Thymus (tissue), 11 donors: ENCODE measurements around the gene VTI1A. TPM values are rescaled to one million over a fixed set of nuclear protein-coding genes. Genes with fewer than 3 reads are reported as not detected.

Experiments used
- DNase-seq, 9 donors: peaks; one replicate each; pipeline ENCODE4 v3.0.0-alpha.2; 2013; ENCODE audit warnings: low spot score in 9 of 9, low read depth in 6 of 9, missing footprints in 1 of 9
- H3K27ac ChIP-seq, 2 donors: one replicate each; pipeline ENCODE4 v1.5.1; 2013; ENCODE audit warnings: control low read depth in 1 of 2, low read depth in 1 of 2, low read length in 1 of 2, mild to moderate bottlenecking in 1 of 2, moderate library complexity in 1 of 2
- H3K27me3 ChIP-seq, 2 donors: one replicate each; pipeline ENCODE4 v1.5.1; 2013; ENCODE audit warnings: low read length in 1 of 2; ENCODE audit not compliant: control insufficient read depth in 2 of 2, insufficient read depth in 1 of 2
- H3K36me3 ChIP-seq, 2 donors: one replicate each; pipeline ENCODE4 v1.5.1; 2013; ENCODE audit warnings: low read length in 1 of 2, mild to moderate bottlenecking in 1 of 2, moderate library complexity in 1 of 2; ENCODE audit not compliant: control insufficient read depth in 2 of 2, insufficient read depth in 2 of 2
- H3K4me1 ChIP-seq, 2 donors: one replicate each; pipeline ENCODE4 v1.5.1; 2013; ENCODE audit warnings: low read length in 2 of 2; ENCODE audit not compliant: control insufficient read depth in 2 of 2, insufficient read depth in 2 of 2
- H3K4me3 ChIP-seq, 2 donors: one replicate each; pipeline ENCODE4 v1.5.1; 2013; ENCODE audit warnings: low read length in 2 of 2, control low read depth in 1 of 2, mild to moderate bottlenecking in 1 of 2
- H3K9me3 ChIP-seq, 2 donors: one replicate each; pipeline ENCODE4 v1.5.1; 2013; ENCODE audit warnings: low read length in 1 of 2, mild to moderate bottlenecking in 1 of 2; ENCODE audit not compliant: control insufficient read depth in 2 of 2, insufficient read depth in 1 of 2
- WGBS: extraction: QIAGEN DNeasy Blood & Tissue Kit; methylation state at CpG from one replicate; pipeline ENCODE4 v1.1.7; 2013; 5-methylcytosine and 5-hydroxymethylcytosine counted together
- polyA plus RNA-seq: library from polyadenylated mRNA; stranded (reverse); fragments of 200-250 nt; gene quantifications from one replicate; pipeline ENCODE4 v1.2.3, GENCODE V29; 2013
- total RNA-seq: library from RNA; stranded (reverse); fragments of 120-200 nt; gene quantifications from one replicate; pipeline ENCODE4 v1.2.4, GENCODE V29; 2013
- donor health status: healthy.

The VTI1A gene
- total and polyA plus RNA-seq, 2 donors = 15.9 to 27.0 TPM

- H3K27ac ChIP-seq = no peak overlapping the region
- peaks cover 0 to 14% of the 10 kb centered on the region in 2 donors for H3K4me1 ChIP-seq
- no peaks in the 10 kb centered on the region for H3K9me3 ChIP-seq
- no peaks in the 10 kb centered on the region for H3K27me3 ChIP-seq
- no peak overlapping the region for H3K4me3 ChIP-seq
- WGBS = 89% methylated on average over 15 of the region's 15 CpGs
- H3K36me3 ChIP-seq = no peaks in the 10 kb centered on the region
- no peak for DNase-seq
Measured at GRCh38 chr10:112838784-112839481, 391.9 kb downstream of the VTI1A start.

- no peak overlapping the region for H3K27ac ChIP-seq
- WGBS = 98% methylated on average over 5 of the region's 5 CpGs
- no peaks in the 10 kb centered on the region for H3K36me3 ChIP-seq
- peaks cover 0 to under 1% of the 10 kb centered on the region in 2 donors for H3K9me3 ChIP-seq
- H3K4me3 ChIP-seq = no peak overlapping the region
- peaks cover 0 to 5% of the 10 kb centered on the region in 2 donors for H3K4me1 ChIP-seq
- DNase-seq = no peak
- no peaks in the 10 kb centered on the region for H3K27me3 ChIP-seq
Measured at GRCh38 chr10:112839928-112840654, 393.1 kb downstream of the VTI1A start.

- Histone ChIP-seq H3K27me3 (no peaks in the 10 kb centered on the region), H3K4me1 (peaks cover 0 to 4% of the 10 kb centered on the region in 2 donors), H3K36me3 (no peaks in the 10 kb centered on the region), H3K27ac (no peak overlapping the region), H3K9me3 (peaks cover 1 to 12% of the 10 kb centered on the region in 2 donors), H3K4me3 (no peak overlapping the region)
- no peak for DNase-seq
- WGBS = 99% methylated on average over 7 of the region's 7 CpGs
Measured at GRCh38 chr10:112841549-112841948, 394.5 kb downstream of the VTI1A start.

- Histone ChIP-seq H3K27ac (no peak overlapping the region), H3K4me3 (no peak overlapping the region), H3K4me1 (peaks cover 0 to 4% of the 10 kb centered on the region in 2 donors), H3K36me3 (no peaks in the 10 kb centered on the region), H3K27me3 (no peaks in the 10 kb centered on the region), H3K9me3 (peaks cover 1 to 20% of the 10 kb centered on the region in 2 donors)
- no peak for DNase-seq
- WGBS = 92% methylated on average over 3 of the region's 3 CpGs
Measured at GRCh38 chr10:112842832-112843360, 395.9 kb downstream of the VTI1A start.

- peaks cover 2 to 25% of the 10 kb centered on the region in 2 donors for H3K9me3 ChIP-seq
- H3K4me3 ChIP-seq = no peak overlapping the region
- H3K27ac ChIP-seq = no peak overlapping the region
- H3K27me3 ChIP-seq = no peaks in the 10 kb centered on the region
- 67% methylated on average over 3 of the region's 3 CpGs for WGBS
- no peaks in the 10 kb centered on the region for H3K36me3 ChIP-seq
- DNase-seq = no peak
- peaks cover 0 to 4% of the 10 kb centered on the region in 2 donors for H3K4me1 ChIP-seq
Measured at GRCh38 chr10:112843623-112844022, 396.6 kb downstream of the VTI1A start.

- no peak for DNase-seq
Measured at GRCh38 chr10:112844681-112845544, 397.9 kb downstream of the VTI1A start.

GRCh38 chr10:112847778-112848177 is 400.8 kb downstream of the VTI1A start:
- 98% methylated on average over 2 of the region's 2 CpGs for WGBS

More at GRCh38 chr10:112844681-112845544, 397.9 kb downstream of the VTI1A start:
- peaks cover 2 to 25% of the 10 kb centered on the region in 2 donors for H3K9me3 ChIP-seq
- H3K27ac ChIP-seq = no peak overlapping the region
- no peaks in the 10 kb centered on the region for H3K4me1 ChIP-seq
- H3K36me3 ChIP-seq = no peaks in the 10 kb centered on the region
- H3K4me3 ChIP-seq = no peak overlapping the region
- H3K27me3 ChIP-seq = no peaks in the 10 kb centered on the region
- 98% methylated on average over 27 of the region's 27 CpGs for WGBS

GRCh38 chr10:112848228-112848627 is 401.2 kb downstream of the VTI1A start:
- no peaks in the 10 kb centered on the region for H3K27me3 ChIP-seq
- H3K9me3 ChIP-seq = peaks cover 2 to 25% of the 10 kb centered on the region in 2 donors
- H3K27ac ChIP-seq = no peak overlapping the region
- 97% methylated on average over 2 of the region's 2 CpGs for WGBS
- H3K4me1 ChIP-seq = no peaks in the 10 kb centered on the region
- H3K36me3 ChIP-seq = no peaks in the 10 kb centered on the region
- no peak overlapping the region for H3K4me3 ChIP-seq
- DNase-seq = no peak

More at GRCh38 chr10:112847778-112848177, 400.8 kb downstream of the VTI1A start:
- no peak overlapping the region for H3K4me3 ChIP-seq
- peaks cover 2 to 25% of the 10 kb centered on the region in 2 donors for H3K9me3 ChIP-seq
- H3K36me3 ChIP-seq = no peaks in the 10 kb centered on the region
- no peak overlapping the region for H3K27ac ChIP-seq
- H3K4me1 ChIP-seq = no peaks in the 10 kb centered on the region
- DNase-seq = no peak
- no peaks in the 10 kb centered on the region for H3K27me3 ChIP-seq
